HG03025 (cell line): ENCODE measurements around the gene ZNF219.
"Not testable (repeated sequence)": the region's sequence is repeated elsewhere in the genome, so short reads cannot be mapped to it uniquely, and the experiment has no call there.

ENCODE experiments used
- ATAC-seq: cut with Tn5 transposase; IDR thresholded peaks from one replicate; pipeline ENCODE4 v1.9.1; 2021; ENCODE audit warnings: mild to moderate bottlenecking, moderate library complexity; ENCODE audit not compliant: unreplicated experiment, low FRiP score

The ZNF219 gene

DNA sequence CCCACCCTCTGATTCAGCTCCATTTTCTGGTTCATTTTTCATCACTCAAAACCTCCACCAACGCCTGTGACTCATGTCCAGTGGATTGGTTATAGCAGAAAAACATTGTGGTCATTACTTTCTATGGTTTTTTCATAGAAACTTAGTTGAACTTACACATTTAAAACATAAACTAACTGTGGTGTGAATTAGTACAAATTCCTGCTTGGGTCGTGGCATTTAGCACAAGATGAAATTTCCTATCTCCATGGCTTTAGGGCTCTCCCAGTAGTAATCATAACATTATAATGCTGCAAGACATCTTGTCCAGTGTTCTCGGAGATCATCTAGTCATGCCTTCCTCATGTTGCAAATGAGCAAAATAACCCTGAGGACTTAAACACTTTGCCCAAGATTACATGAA, 49.2 kb downstream of the ZNF219 start:
- no peak for ATAC-seq

DNA sequence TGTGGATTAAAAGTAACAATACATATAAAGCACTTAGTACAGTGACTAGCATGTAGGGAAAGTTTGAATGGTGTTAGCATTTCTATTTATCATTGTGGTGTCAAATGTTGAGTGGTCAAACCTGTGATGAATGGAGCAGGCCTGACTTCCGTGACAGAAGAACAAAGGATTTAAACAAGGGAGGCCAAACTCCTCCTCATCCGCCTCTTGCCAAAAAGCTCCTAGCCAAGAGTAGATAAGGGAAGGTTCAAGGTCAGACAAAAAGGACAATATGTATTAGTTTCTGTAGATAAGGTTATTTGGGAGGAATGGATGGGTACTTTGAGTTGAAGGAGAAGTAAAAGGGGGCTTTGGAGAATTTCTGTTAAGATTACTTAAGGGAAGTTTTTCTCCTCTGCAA, 49.8 kb downstream of the ZNF219 start:
- ATAC-seq: no peak

DNA sequence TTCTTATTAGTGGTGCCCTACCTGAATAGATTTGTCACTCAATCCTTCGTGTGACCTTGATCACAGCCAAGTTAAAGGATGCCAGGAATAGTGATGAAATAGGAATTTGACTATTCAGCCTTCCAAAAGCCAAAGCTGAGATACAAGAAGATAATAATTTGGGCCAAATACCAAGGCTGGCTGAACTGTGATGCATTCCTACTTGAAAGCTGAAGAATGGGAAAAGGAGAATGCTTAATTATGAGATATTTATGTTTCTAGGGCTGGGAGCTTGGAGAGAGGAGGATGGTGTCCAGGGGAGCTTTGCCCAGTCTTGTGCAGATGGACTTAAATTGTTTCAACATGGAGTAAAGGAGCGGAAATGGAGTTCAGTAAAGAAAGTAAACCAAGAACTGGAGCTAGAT, 51.1 kb downstream of the ZNF219 start:
- no peak for ATAC-seq

DNA sequence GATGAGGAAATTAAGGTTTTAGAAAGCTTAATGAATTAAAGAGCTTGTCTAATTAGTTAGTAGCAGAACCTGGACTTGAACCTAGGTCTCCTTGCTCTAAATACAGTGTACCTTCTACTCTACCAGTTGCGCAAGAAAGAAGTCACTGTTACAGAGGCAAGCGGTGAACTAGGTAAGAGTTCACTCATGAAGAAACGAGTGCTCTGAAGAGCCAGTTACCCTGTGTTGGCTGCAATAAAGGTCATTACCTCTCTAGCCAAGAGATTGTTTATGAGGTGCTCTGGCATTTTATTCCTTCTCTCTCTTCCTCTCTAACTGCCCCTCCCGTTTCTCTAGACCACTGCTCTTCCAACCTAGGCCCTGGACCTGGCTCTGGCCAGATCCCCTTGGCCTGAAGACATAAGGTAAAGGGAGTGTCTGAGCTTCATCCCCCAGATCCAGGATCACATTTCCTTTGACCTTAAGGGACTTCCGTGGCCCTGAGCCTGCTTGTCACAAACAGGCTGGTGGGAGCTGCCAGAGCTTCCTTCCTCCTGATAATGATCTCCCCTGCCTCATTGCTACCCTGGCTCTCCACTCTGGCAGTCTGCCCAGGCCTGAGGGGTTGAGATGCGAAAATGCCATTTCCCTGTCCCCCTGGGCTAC, 54.4 kb downstream of the ZNF219 start:
- ATAC-seq: no peak

DNA sequence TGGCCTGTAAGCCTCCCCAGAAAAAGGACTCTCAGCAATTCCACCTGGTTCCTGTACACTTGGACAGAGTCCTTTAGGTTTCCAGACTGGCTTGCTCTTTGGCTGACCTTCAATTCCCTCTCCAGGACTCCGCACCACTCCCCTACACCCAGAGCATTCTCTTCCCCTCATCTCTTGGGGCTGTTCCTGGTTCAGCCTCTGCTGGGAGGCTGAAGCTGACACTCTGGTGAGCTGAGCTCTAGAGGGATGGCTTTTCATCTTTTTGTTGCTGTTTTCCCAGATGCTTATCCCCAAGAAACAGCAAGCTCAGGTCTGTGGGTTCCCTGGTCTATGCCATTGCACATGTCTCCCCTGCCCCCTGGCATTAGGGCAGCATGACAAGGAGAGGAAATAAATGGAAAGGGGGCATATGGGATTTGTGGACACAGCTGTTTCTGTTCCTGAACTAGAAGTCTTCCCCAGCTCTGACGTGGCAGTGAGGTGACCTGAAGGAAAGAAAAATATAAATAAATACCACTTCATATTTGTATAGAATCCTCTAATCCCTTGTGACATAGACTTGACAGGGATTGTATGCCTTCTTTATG, 55.0 kb downstream of the ZNF219 start:
- no peak for ATAC-seq

DNA sequence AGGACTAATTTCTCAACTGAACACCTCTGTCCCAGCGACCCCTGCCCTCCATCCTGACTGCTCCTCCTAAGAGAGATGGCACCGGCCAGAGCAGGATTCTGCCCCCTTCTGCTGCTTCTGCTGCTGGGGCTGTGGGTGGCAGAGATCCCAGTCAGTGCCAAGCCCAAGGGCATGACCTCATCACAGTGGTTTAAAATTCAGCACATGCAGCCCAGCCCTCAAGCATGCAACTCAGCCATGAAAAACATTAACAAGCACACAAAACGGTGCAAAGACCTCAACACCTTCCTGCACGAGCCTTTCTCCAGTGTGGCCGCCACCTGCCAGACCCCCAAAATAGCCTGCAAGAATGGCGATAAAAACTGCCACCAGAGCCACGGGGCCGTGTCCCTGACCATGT, 55.5 kb downstream of the ZNF219 start:
- ATAC-seq: no peak

DNA sequence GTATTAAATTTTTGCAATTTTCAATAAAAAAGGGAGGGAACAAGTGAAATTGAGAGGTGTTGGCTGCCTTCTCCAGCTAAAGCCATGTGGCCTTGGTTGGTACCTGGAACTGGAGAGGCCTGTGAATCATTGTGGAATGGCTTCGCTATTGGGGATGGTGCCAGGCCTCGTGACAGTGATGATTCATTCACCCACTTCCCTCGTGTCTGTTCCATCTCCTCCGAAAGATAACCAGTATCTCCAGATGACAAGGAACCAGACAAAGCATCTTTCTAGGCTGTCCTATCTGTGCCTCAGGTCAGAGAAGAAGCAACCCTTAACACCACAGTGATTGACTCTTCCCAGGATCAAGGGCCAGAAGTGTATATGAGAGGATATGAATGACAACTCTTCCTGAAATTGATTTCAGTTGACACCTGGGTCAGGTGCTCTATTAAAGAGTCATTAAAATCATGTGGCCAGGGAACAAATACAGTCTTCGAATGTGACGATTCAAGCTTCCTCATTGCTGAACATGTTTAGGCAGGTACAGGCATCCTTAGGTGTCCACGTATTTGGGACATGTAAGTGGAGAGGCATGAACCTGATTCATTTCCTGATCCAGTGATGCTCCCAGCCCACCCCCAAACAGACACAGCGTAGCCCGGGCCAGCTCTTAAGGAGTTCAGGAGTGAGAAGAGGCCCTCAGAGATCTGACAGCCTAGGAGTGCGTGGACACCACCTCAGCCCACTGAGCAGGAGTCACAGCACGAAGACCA, 56.6 kb downstream of the ZNF219 start, which contains the start of gene RNASE7:
Gene RNASE7 (plus strand): TSS at position 687 of the 758 bp plus-strand sequence. CDS start 631 bp downstream, outside the sequence.
- ATAC-seq: no peak

DNA sequence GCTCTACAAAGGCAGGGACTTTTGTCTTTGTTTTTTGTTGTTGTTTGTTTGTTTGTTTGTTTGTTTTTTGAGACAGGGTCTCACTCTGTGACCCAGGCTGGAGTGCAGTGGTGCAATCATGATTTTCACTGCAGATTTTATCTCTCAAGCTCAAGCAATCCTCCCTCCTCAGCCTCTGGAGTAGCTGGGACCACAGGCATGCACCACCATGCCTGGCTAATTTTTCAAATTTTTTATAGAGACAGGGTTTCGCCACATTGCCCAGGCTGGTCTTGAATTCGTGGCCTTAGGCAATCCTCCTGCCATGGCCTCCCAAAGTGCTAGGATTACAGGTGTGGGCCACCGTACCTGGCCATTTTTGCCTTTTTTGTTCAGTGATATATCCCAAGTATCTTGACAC, 57.5 kb downstream of the ZNF219 start:
- not testable (repeated sequence) for ATAC-seq

DNA sequence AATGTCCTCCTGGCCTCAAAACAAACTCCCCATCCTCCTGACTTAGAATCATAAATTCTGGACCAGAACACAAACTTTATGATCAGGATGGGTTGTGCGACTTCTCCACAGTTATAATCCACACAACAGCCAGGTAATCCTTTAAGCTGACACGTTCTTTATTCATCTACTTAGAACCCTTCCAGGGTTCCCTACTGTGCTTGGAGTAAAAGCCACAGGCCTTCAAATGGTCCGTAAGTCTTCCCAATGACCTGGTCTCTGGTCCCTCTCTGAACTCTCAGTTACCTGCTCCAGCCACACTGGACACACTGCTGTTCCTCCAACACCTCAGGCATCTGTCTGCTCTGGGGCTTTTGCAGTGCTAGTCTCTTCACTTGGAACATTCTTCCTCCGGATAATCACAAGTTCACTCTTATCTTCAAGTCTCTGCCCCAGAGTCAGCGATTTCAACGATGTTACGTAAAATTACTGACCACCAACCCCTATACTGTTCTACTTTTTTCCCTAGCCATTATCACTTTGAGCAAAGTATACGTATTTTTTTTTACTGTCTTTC, 58.0 kb downstream of the ZNF219 start:
- ATAC-seq: no peak
